ENCODE measurements around the gene CCDC187.

DNA sequence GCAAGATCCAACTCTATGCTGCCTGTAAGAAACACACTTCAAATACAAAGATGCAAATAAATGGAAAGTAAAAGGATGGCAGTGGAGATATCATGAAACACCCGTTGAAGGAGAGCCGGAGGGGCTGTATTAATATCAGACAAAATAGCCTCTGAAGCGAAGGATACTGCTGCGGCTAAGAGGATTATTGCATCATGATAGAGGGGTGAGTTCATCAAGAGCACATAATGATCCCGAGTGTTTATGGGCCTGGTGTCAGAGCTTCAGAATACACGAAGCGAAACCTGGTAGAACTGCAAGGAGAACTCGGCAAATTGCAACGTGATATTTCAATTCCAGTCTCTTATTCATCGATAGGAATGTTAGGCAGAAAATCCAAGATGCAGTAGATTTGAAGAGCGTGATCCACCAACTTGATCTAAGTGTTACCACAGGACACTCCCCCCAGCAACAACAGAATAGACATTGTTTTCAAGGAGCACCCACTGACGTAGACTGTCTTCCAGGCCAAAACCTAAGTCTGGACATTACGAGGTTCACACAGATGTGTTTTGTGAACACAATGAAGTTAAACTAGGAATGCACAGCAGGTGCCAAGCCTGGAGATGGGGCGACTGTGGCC lies 30.5 kb downstream of the CCDC187 start:
- TF ChIP-seq, protein P1, sequence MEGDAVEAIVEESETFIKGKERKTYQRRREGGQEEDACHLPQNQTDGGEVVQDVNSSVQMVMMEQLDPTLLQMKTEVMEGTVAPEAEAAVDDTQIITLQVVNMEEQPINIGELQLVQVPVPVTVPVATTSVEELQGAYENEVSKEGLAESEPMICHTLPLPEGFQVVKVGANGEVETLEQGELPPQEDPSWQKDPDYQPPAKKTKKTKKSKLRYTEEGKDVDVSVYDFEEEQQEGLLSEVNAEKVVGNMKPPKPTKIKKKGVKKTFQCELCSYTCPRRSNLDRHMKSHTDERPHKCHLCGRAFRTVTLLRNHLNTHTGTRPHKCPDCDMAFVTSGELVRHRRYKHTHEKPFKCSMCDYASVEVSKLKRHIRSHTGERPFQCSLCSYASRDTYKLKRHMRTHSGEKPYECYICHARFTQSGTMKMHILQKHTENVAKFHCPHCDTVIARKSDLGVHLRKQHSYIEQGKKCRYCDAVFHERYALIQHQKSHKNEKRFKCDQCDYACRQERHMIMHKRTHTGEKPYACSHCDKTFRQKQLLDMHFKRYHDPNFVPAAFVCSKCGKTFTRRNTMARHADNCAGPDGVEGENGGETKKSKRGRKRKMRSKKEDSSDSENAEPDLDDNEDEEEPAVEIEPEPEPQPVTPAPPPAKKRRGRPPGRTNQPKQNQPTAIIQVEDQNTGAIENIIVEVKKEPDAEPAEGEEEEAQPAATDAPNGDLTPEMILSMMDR (IDR thresholded peaks at IDR 0.05): no peak
- TF ChIP-seq POLR2AphosphoS5 (IDR thresholded peaks at IDR 0.05; ENCODE audit: insufficient read depth in 1 of 2, low read depth in 1 of 2): no peak
- TF ChIP-seq POLR2A (IDR thresholded peaks at IDR 0.05): no peak
